Measurements from ENCODE around the gene MAPKAPK5.
"Not testable (repeated sequence)": the region's sequence is repeated elsewhere in the genome, so short reads cannot be mapped to it uniquely, and the experiment has no call there.

MAPKAPK5 gene

GRCh38 chr12:111827907-111828306 is 14.1 kb upstream of the MAPKAPK5 start:
- DNase-seq (ENCODE audit: low read depth): no peak

GRCh38 chr12:111828338-111828979 is 13.6 kb upstream of the MAPKAPK5 start:
- no peak for DNase-seq (ENCODE audit: low read depth)

- DNase-seq (ENCODE audit: low read depth): not testable (repeated sequence)
Measured at GRCh38 chr12:111829635-111830034, 12.4 kb upstream of the MAPKAPK5 start.

GRCh38 chr12:111834740-111835386 is 7.2 kb upstream of the MAPKAPK5 start:
- DNase-seq (ENCODE audit: low read depth): not testable (repeated sequence)

GRCh38 chr12:111835531-111836181 is 6.4 kb upstream of the MAPKAPK5 start:
- DNase-seq (ENCODE audit: low read depth): not testable (repeated sequence)

GRCh38 chr12:111838353-111838752 is 3.7 kb upstream of the MAPKAPK5 start:
- no peak for DNase-seq (ENCODE audit: low read depth)

GRCh38 chr12:111840807-111841206 is 1.2 kb upstream of the MAPKAPK5 start:
- DNase-seq (ENCODE audit: low read depth): no peak

- DNase-seq (ENCODE audit: low read depth): no peak
Measured at GRCh38 chr12:111841236-111841749, 735 bp upstream of the MAPKAPK5 start.

- DNase-seq (ENCODE audit: low read depth): no peak
Measured at GRCh38 chr12:111842556-111843396, 748 bp downstream of the MAPKAPK5 start.

GRCh38 chr12:111846016-111846415 is 4.0 kb downstream of the MAPKAPK5 start:
- no peak for DNase-seq (ENCODE audit: low read depth)

- DNase-seq (ENCODE audit: low read depth): no peak
Measured at GRCh38 chr12:111850526-111850925, 8.5 kb downstream of the MAPKAPK5 start.

GRCh38 chr12:111858186-111858585 is 16.2 kb downstream of the MAPKAPK5 start:
- DNase-seq (ENCODE audit: low read depth): no peak

GRCh38 chr12:111858778-111859177 is 16.8 kb downstream of the MAPKAPK5 start:
- DNase-seq (ENCODE audit: low read depth): no peak

- no peak for DNase-seq (ENCODE audit: low read depth)
Measured at GRCh38 chr12:111864913-111865312, 22.9 kb downstream of the MAPKAPK5 start.

GRCh38 chr12:111867531-111867930 is 25.5 kb downstream of the MAPKAPK5 start:
- no peak for DNase-seq (ENCODE audit: low read depth)

GRCh38 chr12:111868676-111869588 is 26.9 kb downstream of the MAPKAPK5 start:
- no peak for DNase-seq (ENCODE audit: low read depth)

- DNase-seq (ENCODE audit: low read depth): no peak
Measured at GRCh38 chr12:111869671-111870070, 27.6 kb downstream of the MAPKAPK5 start.

- DNase-seq (ENCODE audit: low read depth): no peak
Measured at GRCh38 chr12:111870216-111870615, 28.2 kb downstream of the MAPKAPK5 start.

GRCh38 chr12:111870706-111871105 is 28.7 kb downstream of the MAPKAPK5 start:
- no peak for DNase-seq (ENCODE audit: low read depth)

GRCh38 chr12:111873113-111873512 is 31.1 kb downstream of the MAPKAPK5 start:
- no peak for DNase-seq (ENCODE audit: low read depth)

GRCh38 chr12:111881716-111882115 is 39.7 kb downstream of the MAPKAPK5 start:
- no peak for DNase-seq (ENCODE audit: low read depth)

Data from stimulated activated CD8-positive, alpha-beta memory T cell treated with anti-CD3 and anti-CD28 coated beads, Interleukin-12 subunit alpha, Interleukin-12 subunit beta, amount 100 ng/mL, for 4 hours (primary cell).